HepG2 (cell line): ENCODE measurements around the gene TRIM31. TPM values are rescaled to one million over a fixed set of nuclear protein-coding genes. Genes with fewer than 3 reads are reported as not detected.

Experiments
- FOXA3 ChIP-seq: IDR thresholded peaks from 2 replicates; pipeline ENCODE4 v1.6.1; 2016; ENCODE audit warnings: missing genetic modification reagents, missing compliant biosample characterization
- GABPA ChIP-seq, 2 experiments: IDR thresholded peaks; 2 replicates each; pipeline ENCODE4 v1.6.1; 2011 to 2016; ENCODE audit warnings: low read depth in 2 of 2, low read length in 1 of 2, missing biosample characterization in 1 of 2, missing genetic modification characterization in 1 of 2
- HDAC1 ChIP-seq: sonication (generic); formaldehyde crosslinking; IDR thresholded peaks from 2 replicates; pipeline ENCODE4 v1.5.1; 2020; ENCODE audit warnings: mild to moderate bottlenecking, missing genetic modification reagents
- MIER3 ChIP-seq: IDR thresholded peaks from 2 replicates; pipeline ENCODE4 v1.6.1; 2016; ENCODE audit warnings: missing compliant biosample characterization, borderline replicate concordance
- MYC ChIP-seq: sonication (generic); formaldehyde crosslinking; IDR thresholded peaks from 2 replicates; pipeline ENCODE4 v1.9.0; 2021; ENCODE audit warnings: missing genetic modification reagents, borderline replicate concordance
- NFE2L2 ChIP-seq: fragments of 150-350 bp; IDR thresholded peaks from 2 replicates; pipeline ENCODE4 v1.6.1; 2014; ENCODE audit warnings: low read length
- PBX2 ChIP-seq: IDR thresholded peaks from 2 replicates; pipeline ENCODE4 v1.6.1; 2016; ENCODE audit warnings: control low read depth
- RBAK ChIP-seq: sonication (generic); formaldehyde crosslinking; IDR thresholded peaks from 2 replicates; pipeline ENCODE4 v1.5.1; 2020; ENCODE audit warnings: mild to moderate bottlenecking, missing genetic modification reagents
- SYNCRIP ChIP-seq: fragments of 200-400 bp; formaldehyde crosslinking; IDR thresholded peaks from 2 replicates; pipeline ENCODE4 v1.6.1; 2018; ENCODE audit warnings: mild to moderate bottlenecking, low read depth, low read length; ENCODE audit not compliant: insufficient read depth
- XRCC5 ChIP-seq: fragments of 200-400 bp; formaldehyde crosslinking; optimal IDR thresholded peaks from 2 replicates; pipeline ENCODE3; 2017; ENCODE audit warnings: mild to moderate bottlenecking, low read length
- ZBTB3 ChIP-seq: sonication (generic); formaldehyde crosslinking; IDR thresholded peaks from 2 replicates; pipeline ENCODE4 v1.4.0; 2020; ENCODE audit warnings: low read depth, mild to moderate bottlenecking, moderate library complexity, missing genetic modification reagents, borderline replicate concordance
- ZC3H4 ChIP-seq: sonication (generic); formaldehyde crosslinking; IDR thresholded peaks from 2 replicates; pipeline ENCODE4 v1.4.0; 2020; ENCODE audit warnings: missing genetic modification reagents, borderline replicate concordance
- ZFP37 ChIP-seq: sonication (generic); formaldehyde crosslinking; IDR thresholded peaks from 2 replicates; pipeline ENCODE4 v1.4.0; 2020; ENCODE audit warnings: missing genetic modification reagents, borderline replicate concordance
- ZNF142 ChIP-seq: sonication (generic); formaldehyde crosslinking; IDR thresholded peaks from 2 replicates; pipeline ENCODE4 v1.4.0; 2020; ENCODE audit warnings: missing genetic modification reagents
- ZNF205 ChIP-seq: IDR thresholded peaks from 2 replicates; pipeline ENCODE4 v1.6.1; 2018; ENCODE audit warnings: missing biosample characterization, missing genetic modification reagents
- ZNF253 ChIP-seq: sonication (generic); formaldehyde crosslinking; IDR thresholded peaks from 2 replicates; pipeline ENCODE4 v1.8.0; 2022; ENCODE audit warnings: mild to moderate bottlenecking, missing genetic modification reagents, borderline replicate concordance
- ZNF570 ChIP-seq: sonication (generic); formaldehyde crosslinking; IDR thresholded peaks from 2 replicates; pipeline ENCODE4 v1.4.0; 2020; ENCODE audit warnings: mild to moderate bottlenecking, missing genetic modification reagents, borderline replicate concordance
- ZNF768 ChIP-seq: sonication (generic); formaldehyde crosslinking; IDR thresholded peaks from 2 replicates; pipeline ENCODE4 v1.4.0; 2020; ENCODE audit warnings: missing genetic modification reagents
- ZNF776 ChIP-seq: sonication (generic); formaldehyde crosslinking; IDR thresholded peaks from 2 replicates; pipeline ENCODE4 v1.4.0; 2020; ENCODE audit warnings: mild to moderate bottlenecking, missing genetic modification reagents
- ZXDC ChIP-seq: sonication (generic); formaldehyde crosslinking; IDR thresholded peaks from 2 replicates; pipeline ENCODE4 v1.5.0; 2020; ENCODE audit warnings: mild to moderate bottlenecking, missing genetic modification reagents
- polyA plus RNA-seq, 8 experiments: library from polyadenylated mRNA; depleted of rRNA in 3 of 8; stranded (reverse) in 7 of 8; unstranded in 1 of 8; fragments of >200 nt; fragmentation: Illumina TruSeq in 4 of 8; extraction: Trizol in 4 of 8; gene quantifications; 2 replicates each; pipeline versions ENCODE4 v1.2.1 to v1.2.3, GENCODE V29; 2011 to 2016; ENCODE audit warnings: low read depth in 4 of 8, missing spikeins in 1 of 8, mixed read lengths in 1 of 8; ENCODE audit not compliant: insufficient read depth in 1 of 8
- total RNA-seq, 5 experiments: library from RNA; depleted of rRNA; stranded (reverse); fragments of >200 nt; fragmentation: Illumina TruSeq; extraction: Trizol; gene quantifications; 2 replicates each; pipeline ENCODE4 v1.2.3, GENCODE V29; 2016; ENCODE audit warnings: low read depth in 1 of 5

The TRIM31 gene
- total and polyA plus RNA-seq, 2 of the 13 experiments (the other 11 are each of a cell fraction or from before 2014, with no cell fraction given), result 0.13 to 0.51 TPM

- TF ChIP-seq MIER3 (CRISPR knock-in tag) (peak; percentile 85; the same call in 1 of the 2 replicates), XRCC5 (peak; percentile 95), SYNCRIP (no peak), ZNF776 (CRISPR knock-in tag) (no peak), ZBTB3 (no peak), PBX2 (CRISPR knock-in tag) (no peak), MYC (CRISPR knock-in tag) (no peak), RBAK (CRISPR knock-in tag) (no peak), ZNF205 (CRISPR knock-in tag) (0 out of 2 replicates have a peak, but pooled peaks have one; percentile 25), ZC3H4 (CRISPR knock-in tag) (no peak), HDAC1 (no peak), ZXDC (CRISPR knock-in tag) (no peak), ZNF142 (CRISPR knock-in tag) (no peak), ZFP37 (CRISPR knock-in tag) (no peak), FOXA3 (CRISPR knock-in tag) (peak; percentile 68), ZNF253 (CRISPR knock-in tag) (no peak), ZNF570 (CRISPR knock-in tag) (no peak), NFE2L2 (0 out of 2 replicates have a peak, but pooled peaks have one; percentile 3), ZNF768 (CRISPR knock-in tag) (no peak), GABPA (IDR thresholded peaks at IDR 0.05; ENCODE audit: low read depth, low read length) (no peak), GABPA (CRISPR knock-in tag; IDR thresholded peaks at IDR 0.05; ENCODE audit: low read depth) (peak; percentile 33; the same call in 1 of the 2 replicates)
Measured at GRCh38 chr6:30130887-30131862, 18.3 kb upstream of the TRIM31 start (continued).
